Small intestine (tissue), 7 donors: Measurements from ENCODE around the gene MSI2. TPM values are rescaled to one million over a fixed set of nuclear protein-coding genes. Genes with fewer than 3 reads are reported as not detected.

Source experiments
- DNase-seq, 2 donors: peaks; one replicate each; pipeline versions ENCODE4 v3.0.0 to v3.0.0-alpha.2; 2013
- FAIRE-seq: peaks from 2 replicates; lab custom pipeline; 2012; peaks lifted over from hg19 to GRCh38; lab: Jason Lieb, UNC
- H3K27ac ChIP-seq, 3 donors: one replicate each; pipeline ENCODE4 v1.5.1; 2013; ENCODE audit warnings: low read length in 2 of 3, mild to moderate bottlenecking in 2 of 3, control low read depth in 1 of 3, inconsistent platforms in 1 of 3, low read depth in 1 of 3, moderate library complexity in 1 of 3
- H3K27me3 ChIP-seq, 3 donors: one replicate each; pipeline ENCODE4 v1.6.1; 2013; ENCODE audit warnings: low read length in 3 of 3, inconsistent platforms in 1 of 3; ENCODE audit not compliant: control insufficient read depth in 3 of 3, insufficient read depth in 3 of 3
- H3K36me3 ChIP-seq, 3 donors: one replicate each; pipeline ENCODE4 v1.6.1; 2013; ENCODE audit warnings: low read length in 3 of 3, inconsistent platforms in 1 of 3, low read depth in 1 of 3, mild to moderate bottlenecking in 1 of 3, moderate library complexity in 1 of 3; ENCODE audit not compliant: control insufficient read depth in 3 of 3, insufficient read depth in 2 of 3
- H3K4me1 ChIP-seq, 3 donors: one replicate each; pipeline ENCODE4 v1.6.1; 2013; ENCODE audit warnings: low read length in 2 of 3, inconsistent platforms in 1 of 3, low read depth in 1 of 3, mild to moderate bottlenecking in 1 of 3, moderate library complexity in 1 of 3; ENCODE audit not compliant: control insufficient read depth in 3 of 3, insufficient read depth in 2 of 3
- H3K4me3 ChIP-seq, 3 donors: one replicate each; pipeline ENCODE4 v1.5.1; 2013; ENCODE audit warnings: low read length in 3 of 3, control low read depth in 1 of 3, inconsistent platforms in 1 of 3, low read depth in 1 of 3, mild to moderate bottlenecking in 1 of 3, moderate library complexity in 1 of 3
- H3K9me3 ChIP-seq, 2 donors: one replicate each; pipeline ENCODE4 v1.6.1; 2013; ENCODE audit warnings: low read depth in 1 of 2, low read length in 1 of 2; ENCODE audit not compliant: control insufficient read depth in 2 of 2, insufficient read depth in 1 of 2
- WGBS, 3 donors: extraction: QIAGEN DNeasy Blood & Tissue Kit; methylation state at CpG; one replicate each; pipeline ENCODE4 v1.1.7; 2013; 5-methylcytosine and 5-hydroxymethylcytosine counted together
- polyA plus RNA-seq, 4 donors: library from polyadenylated mRNA; stranded (reverse) in 3 of 4; unstranded in 1 of 4; fragments of 200-250 nt in 3 of 4; fragments of 120-200 nt in 1 of 4; gene quantifications; one replicate each; pipeline versions ENCODE4 v1.2.1 to v1.2.3, GENCODE V29; 2013
- donor health status: healthy with polysubstance abuse.
- donor health status: control.
- donor health status: control.
- donor health status: Bipolar disorder and iron deficiency.
- donor health status: healthy.

MSI2 gene
- polyA plus RNA-seq, 4 donors, result 5.1 to 49.4 (median 12.6) TPM

- DNase-seq (no peak), FAIRE-seq (no peak)
- 94 to 95% (median 95%) methylated on average over 9 of the region's 9 CpGs for WGBS, 3 donors
- Histone ChIP-seq H3K36me3 (peaks cover 0 to 12% (median 0%) of the 10 kb centered on the region in 3 donors), H3K27me3 (no peaks in the 10 kb centered on the region), H3K9me3 (no peaks in the 10 kb centered on the region), H3K4me1 (peaks cover 0 to 10% (median 0%) of the 10 kb centered on the region in 3 donors), H3K4me3 (no peak overlapping the region), H3K27ac (no peak overlapping the region)
Observed at GRCh38 chr17:57331423-57331822, 75.1 kb downstream of the MSI2 start.

DNA sequence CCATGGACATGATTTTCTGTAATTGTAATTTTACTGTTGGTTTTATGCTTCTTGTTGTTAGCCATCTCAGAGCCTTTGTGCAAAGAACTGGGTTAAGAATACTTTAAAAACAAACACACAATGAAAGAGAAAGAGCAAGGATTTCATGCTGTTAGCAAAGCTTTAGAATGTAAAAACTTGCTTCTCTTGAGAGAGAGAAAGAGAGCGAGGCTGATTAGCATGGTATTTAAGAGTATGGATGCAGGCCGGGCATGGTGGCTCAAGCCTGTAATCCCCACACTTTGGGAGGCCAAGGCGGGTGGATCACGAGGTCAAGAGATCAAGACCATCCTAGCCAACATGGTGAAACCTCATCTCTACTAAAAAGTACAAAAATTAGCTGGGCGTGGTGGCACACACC lies 76.2 kb downstream of the MSI2 start:
- peaks cover 0 to 20% (median 0%) of the 10 kb centered on the region in 3 donors for H3K36me3 ChIP-seq
- H3K27ac ChIP-seq, result no peak overlapping the region
- DNase-seq, result no peak
- no peak for FAIRE-seq
- no peaks in the 10 kb centered on the region for H3K27me3 ChIP-seq
- no peaks in the 10 kb centered on the region for H3K9me3 ChIP-seq
- no peak overlapping the region for H3K4me3 ChIP-seq
- WGBS, 3 donors, result 94 to 97% (median 97%) methylated on average over 5 of the region's 5 CpGs
- no peaks in the 10 kb centered on the region for H3K4me1 ChIP-seq

DNA sequence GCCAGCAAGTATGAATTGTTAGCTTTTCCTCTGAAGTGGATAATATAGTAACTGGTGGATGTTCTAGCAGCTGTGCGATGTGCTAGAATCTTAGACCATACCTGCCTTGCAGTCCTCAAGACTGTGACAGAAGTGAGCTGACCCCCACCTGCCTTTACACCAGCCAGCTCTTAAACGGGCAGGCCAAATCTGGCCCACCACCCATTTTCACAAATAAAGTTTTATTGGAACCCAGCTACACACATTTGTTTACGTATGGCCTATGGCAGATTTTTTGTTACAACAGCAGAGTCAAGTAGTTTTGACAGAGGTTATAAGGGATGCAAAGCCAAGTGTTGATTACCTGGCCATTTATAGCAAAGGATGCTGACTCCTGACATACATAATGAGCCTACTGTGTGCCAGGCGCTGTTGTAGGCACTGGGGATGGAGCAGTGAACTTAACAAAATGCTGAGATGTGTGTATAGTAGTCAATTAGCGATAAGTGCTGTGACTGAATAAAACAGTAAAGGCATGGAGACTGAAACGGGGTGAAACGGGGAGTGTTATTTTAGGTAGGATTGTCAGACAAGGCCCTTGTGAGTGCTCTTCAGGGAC lies 79.0 kb downstream of the MSI2 start:
- DNase-seq (no peak), FAIRE-seq (no peak)
- peaks cover 0 to 37% (median 0%) of the 10 kb centered on the region in 3 donors for H3K36me3 ChIP-seq
- WGBS, 3 donors, result 86 to 88% (median 88%) methylated on average over 7 of the region's 7 CpGs
- no peak overlapping the region for H3K27ac ChIP-seq
- no peak overlapping the region for H3K4me3 ChIP-seq
- H3K4me1 ChIP-seq, result no peaks in the 10 kb centered on the region
- no peaks in the 10 kb centered on the region for H3K9me3 ChIP-seq
- no peaks in the 10 kb centered on the region for H3K27me3 ChIP-seq

DNA sequence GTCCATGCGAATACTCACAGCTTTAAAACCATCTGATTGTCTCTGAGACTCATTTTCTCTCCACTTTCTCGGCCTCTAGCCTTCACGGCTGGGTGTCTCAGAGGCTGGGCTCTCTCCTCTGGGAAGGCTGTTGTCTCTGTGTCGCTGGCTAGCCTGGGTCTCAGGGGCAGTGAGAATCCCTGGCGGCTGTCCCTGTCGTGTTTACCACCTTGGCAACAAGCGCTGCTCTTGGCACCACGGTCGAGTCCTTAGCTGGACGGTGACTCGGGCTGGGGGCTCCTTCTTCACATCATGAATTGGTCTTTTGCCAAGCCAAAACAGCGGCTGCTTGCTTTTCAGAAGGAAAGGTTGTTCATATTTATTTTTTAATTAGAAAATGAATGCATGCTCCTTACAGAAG lies 81.1 kb downstream of the MSI2 start:
- 81 to 89% (median 86%) methylated on average over 12 of the region's 12 CpGs for WGBS, 3 donors
- H3K9me3 ChIP-seq, result no peaks in the 10 kb centered on the region
- peaks cover 0 to 46% (median 0%) of the 10 kb centered on the region in 3 donors for H3K36me3 ChIP-seq
- no peak for DNase-seq
- no peaks in the 10 kb centered on the region for H3K4me1 ChIP-seq
- no peak overlapping the region for H3K27ac ChIP-seq
- no peak for FAIRE-seq
- no peaks in the 10 kb centered on the region for H3K27me3 ChIP-seq
- H3K4me3 ChIP-seq, result no peak overlapping the region

DNA sequence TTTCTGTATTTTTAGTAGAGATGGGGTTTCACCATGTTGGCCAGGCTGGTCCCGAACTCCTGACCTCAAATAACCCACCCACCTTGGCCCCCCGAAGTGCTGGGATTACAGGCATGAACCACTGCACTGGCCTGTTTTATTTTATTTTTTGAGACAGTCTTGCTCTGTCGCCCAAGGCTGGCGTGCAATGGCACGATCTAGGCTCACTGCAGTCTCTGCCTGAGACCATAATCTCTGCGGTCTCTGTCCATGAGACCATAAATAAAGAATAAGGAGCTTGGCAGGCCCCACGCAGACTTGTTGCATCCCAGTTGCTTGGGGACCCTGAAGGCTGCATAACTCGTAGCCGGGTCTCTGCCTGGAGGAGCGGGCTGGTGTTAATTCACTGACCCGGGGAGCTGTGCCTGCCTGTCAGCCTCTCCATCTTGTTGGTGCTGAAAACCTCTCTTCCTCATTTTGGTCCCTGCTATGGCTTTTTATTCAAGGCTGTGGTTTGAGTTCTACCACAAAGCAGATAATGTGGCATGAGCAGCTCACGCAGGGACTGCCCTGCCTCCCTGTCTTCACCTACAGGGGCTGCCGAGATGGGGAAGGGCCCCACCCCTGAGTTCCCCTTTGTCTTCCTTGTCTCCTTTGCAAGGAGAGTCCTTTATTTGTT lies 82.1 kb downstream of the MSI2 start:
- peaks cover 0 to 46% (median 0%) of the 10 kb centered on the region in 3 donors for H3K36me3 ChIP-seq
- 79 to 92% (median 85%) methylated on average over 13 of the region's 13 CpGs for WGBS, 3 donors
- FAIRE-seq, result no peak
- no peak for DNase-seq
- H3K4me3 ChIP-seq, result no peak overlapping the region
- H3K27ac ChIP-seq, result no peak overlapping the region
- H3K9me3 ChIP-seq, result no peaks in the 10 kb centered on the region
- peaks cover 0 to 3% (median 0%) of the 10 kb centered on the region in 3 donors for H3K4me1 ChIP-seq
- no peaks in the 10 kb centered on the region for H3K27me3 ChIP-seq

GRCh38 chr17:57340160-57340981 lies 84.0 kb downstream of the MSI2 start:
- H3K4me3 ChIP-seq, result no peak overlapping the region
- H3K36me3 ChIP-seq, result peaks cover 0 to 43% (median 0%) of the 10 kb centered on the region in 3 donors
- H3K9me3 ChIP-seq, result no peaks in the 10 kb centered on the region
- H3K4me1 ChIP-seq, result peaks cover 0 to 3% (median 0%) of the 10 kb centered on the region in 3 donors
- FAIRE-seq (no peak), DNase-seq (no peak)
- no peak overlapping the region for H3K27ac ChIP-seq
- H3K27me3 ChIP-seq, result no peaks in the 10 kb centered on the region
- WGBS, 3 donors, result 91 to 93% (median 93%) methylated on average over 8 of the region's 8 CpGs

- peaks cover 0 to 3% (median 0%) of the 10 kb centered on the region in 3 donors for H3K4me1 ChIP-seq
- DNase-seq, result no peak
- no peaks in the 10 kb centered on the region for H3K27me3 ChIP-seq
- no peak for FAIRE-seq
- no peaks in the 10 kb centered on the region for H3K9me3 ChIP-seq
- H3K4me3 ChIP-seq, result no peak overlapping the region
- no peak overlapping the region for H3K27ac ChIP-seq
- peaks cover 0 to 37% (median 0%) of the 10 kb centered on the region in 3 donors for H3K36me3 ChIP-seq
- 84 to 90% (median 86%) methylated on average over 9 of the region's 9 CpGs for WGBS, 3 donors
Observed at GRCh38 chr17:57341611-57342540, 85.6 kb downstream of the MSI2 start.
